ENCODE measurements around the gene CTDSP2.

GRCh38 chr12:57837864-57838562 is 8.5 kb downstream of the CTDSP2 start:
- TF ChIP-seq CTCF (conservative IDR thresholded peaks at IDR 0.05; ENCODE audit: low read length) (no peak), EZH2phosphoT487 (IDR thresholded peaks at IDR 0.05; ENCODE audit: borderline replicate concordance, low read depth, low read length) (no peak)
